Measurements from ENCODE around the gene RBM10.

The RBM10 gene

GRCh38 chrX:47158781-47159180, 13.8 kb downstream of the RBM10 start:
- DNase-seq (ENCODE audit: low spot score): no peak

DNA sequence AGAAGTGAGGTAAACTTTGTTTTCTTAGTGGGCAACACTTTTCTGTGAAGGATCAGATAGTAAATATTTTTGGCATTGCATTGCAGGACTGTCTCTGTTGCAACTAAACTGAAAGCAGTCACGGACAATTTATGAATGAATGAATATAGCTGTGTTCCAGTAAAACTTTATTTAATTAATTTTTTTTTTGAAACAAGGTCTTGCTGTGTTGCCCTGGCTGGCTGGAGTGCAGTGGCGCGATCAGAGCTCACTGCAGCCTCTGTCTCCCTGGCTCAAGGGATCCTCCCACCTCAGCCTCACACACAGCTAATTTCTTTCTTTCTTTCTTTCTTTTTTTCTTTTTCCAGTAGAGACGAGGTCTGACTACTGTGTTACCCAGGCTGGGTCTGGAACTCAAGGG, 15.8 kb downstream of the RBM10 start:
- DNase-seq (ENCODE audit: low spot score): no peak
- TF ChIP-seq CTCF (IDR thresholded peaks at IDR 0.05; ENCODE audit: extremely low read depth, missing control alignments): no peak

More at GRCh38 chrX:47158781-47159180, 13.8 kb downstream of the RBM10 start:
- no peak for TF ChIP-seq CTCF (IDR thresholded peaks at IDR 0.05; ENCODE audit: extremely low read depth, missing control alignments)

DNA sequence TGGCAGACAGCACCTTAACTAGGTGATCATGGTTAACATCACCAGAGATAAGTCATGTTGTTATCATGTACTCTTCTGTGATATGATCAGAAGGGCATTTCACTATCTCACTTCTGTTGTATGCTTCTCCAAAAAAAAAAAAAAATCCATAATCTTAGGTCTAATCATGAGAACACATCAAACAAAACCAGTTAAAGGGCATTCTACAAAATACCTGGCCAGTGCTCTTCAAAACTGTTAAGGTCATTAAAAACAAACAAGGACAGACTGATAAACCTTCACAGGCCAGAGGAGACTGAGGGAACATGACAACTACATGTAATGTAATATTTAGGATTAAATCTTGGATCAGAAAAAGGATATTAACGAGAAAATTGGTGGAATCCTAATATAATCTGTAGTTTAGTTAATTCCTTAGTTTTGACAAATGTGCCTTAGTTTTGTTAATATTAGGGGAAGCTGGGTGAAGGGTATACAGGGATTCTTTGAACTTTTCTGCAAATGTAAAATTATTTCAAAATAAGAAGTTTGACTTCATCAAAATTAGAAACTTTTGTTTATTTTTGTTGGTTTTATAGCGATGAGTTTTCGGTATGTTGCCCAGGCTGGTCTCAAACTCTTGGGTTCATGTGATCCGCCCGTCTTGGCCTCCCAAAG, 18.0 kb downstream of the RBM10 start:
- DNase-seq (ENCODE audit: low spot score): no peak
- no peak for TF ChIP-seq CTCF (IDR thresholded peaks at IDR 0.05; ENCODE audit: extremely low read depth, missing control alignments)

- no peak for DNase-seq (ENCODE audit: low spot score)
- TF ChIP-seq CTCF (IDR thresholded peaks at IDR 0.05; ENCODE audit: extremely low read depth, missing control alignments): no peak
These were observed 19.4 kb downstream of the RBM10 start for GRCh38 chrX:47164420-47164819.

DNA sequence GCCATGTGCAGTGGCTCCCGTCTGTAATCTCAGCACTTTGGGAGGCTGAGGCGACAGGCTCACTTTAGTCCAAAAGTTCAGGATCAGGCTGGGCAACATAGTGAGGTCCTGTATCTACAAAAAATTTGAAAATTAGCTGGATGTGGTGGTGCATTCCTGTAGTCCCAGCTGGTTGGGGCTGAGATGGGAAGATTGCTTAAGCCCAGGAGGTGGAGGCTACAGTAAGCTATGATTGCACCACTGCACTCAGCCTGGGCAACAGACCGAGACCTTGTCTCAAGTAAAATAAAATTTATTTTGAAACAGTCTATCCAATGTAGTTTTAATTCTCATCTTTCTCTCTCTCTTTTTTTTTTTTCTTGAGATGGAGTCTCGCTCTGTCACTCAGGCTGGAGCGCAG, 21.1 kb downstream of the RBM10 start:
- no peak for DNase-seq (ENCODE audit: low spot score)
- TF ChIP-seq CTCF (IDR thresholded peaks at IDR 0.05; ENCODE audit: extremely low read depth, missing control alignments): no peak

DNA sequence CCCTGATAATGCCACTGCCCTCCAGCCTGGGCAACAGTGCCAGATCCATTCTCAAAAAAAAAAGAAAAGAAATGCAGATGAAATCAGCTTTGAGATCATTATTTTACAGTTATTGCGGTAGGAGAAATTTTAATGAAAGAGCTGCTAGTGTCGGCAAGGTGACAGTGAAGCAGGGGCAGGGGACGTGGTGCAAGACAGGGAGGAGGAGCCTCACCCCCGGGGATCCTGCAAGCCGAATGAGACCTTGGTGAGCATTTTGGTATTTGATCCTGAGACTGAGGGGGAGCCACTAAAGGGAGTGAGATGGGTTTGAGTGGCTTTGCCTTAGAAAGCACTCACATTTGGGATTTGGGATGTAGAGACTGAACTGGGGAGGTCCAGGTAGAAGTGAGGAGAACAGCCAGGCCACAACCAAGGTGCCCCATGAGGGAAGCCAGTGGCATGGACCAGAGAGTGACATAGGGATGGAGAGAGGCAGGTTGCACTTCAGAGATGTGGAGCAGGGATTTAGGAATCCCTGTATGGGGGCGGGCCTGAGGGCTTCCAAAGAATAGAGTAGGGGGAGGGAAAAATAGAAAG, 23.6 kb downstream of the RBM10 start:
- DNase-seq (ENCODE audit: low spot score): no peak
- TF ChIP-seq CTCF (IDR thresholded peaks at IDR 0.05; ENCODE audit: extremely low read depth, missing control alignments): no peak

DNA sequence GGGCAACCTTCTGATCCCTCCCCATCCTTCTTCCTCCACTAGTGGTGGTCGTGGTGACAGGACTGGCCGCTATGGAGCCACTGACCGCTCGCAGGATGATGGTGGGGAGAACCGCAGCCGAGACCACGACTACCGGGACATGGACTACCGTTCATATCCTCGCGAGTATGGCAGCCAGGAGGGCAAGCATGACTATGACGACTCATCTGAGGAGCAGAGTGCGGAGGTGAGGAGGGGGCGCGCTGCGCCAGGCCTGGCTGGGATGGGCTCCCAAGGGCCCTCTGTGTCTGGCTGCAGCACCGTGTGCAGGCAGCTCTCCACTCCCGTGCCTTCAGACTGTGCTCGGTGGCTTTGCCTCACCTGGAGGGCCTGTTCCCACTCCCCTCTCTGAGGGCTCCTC, 24.3 kb downstream of the RBM10 start:
- DNase-seq (ENCODE audit: low spot score): no peak
- TF ChIP-seq CTCF (IDR thresholded peaks at IDR 0.05; ENCODE audit: extremely low read depth, missing control alignments): no peak

Measured in GM20000 (cell line).